ENCODE data around the gene ZNF710.
"Not testable (repeated sequence)": the region's sequence is repeated elsewhere in the genome, so short reads cannot be mapped to it uniquely, and the experiment has no call there.

The ZNF710 gene

DNA sequence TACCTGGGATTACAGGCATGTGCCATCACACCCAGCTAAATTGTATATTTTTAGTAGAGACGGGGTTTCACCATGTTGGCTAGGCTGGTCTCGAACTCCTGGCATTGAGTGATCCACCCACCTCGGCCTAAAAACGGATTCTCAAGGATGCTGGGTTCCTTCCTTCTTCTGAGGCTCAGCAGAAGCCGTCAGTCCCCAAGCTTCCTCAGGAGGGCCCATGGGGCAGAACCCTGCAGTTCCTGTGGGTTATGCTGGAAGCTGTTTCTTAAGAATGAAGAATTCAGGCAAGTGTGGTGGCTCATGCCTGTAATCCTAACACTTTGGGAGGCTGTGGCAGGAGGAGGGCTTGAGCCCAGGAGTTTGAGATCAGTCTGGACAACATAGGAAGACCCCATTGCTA lies 29.0 kb upstream of the ZNF710 start:
- no peak for FAIRE-seq
- no peak for DNase-seq (ENCODE audit: insufficient read length, low spot score)
- TF ChIP-seq PAX5 (IDR thresholded peaks at IDR 0.05; ENCODE audit: insufficient read depth, low read length, severe bottlenecking) (no peak), SPI1 (IDR thresholded peaks at IDR 0.05; ENCODE audit: low read depth, low read length) (no peak), POLR2A (IDR thresholded peaks at IDR 0.05; ENCODE audit: low read depth, low read length) (no peak), POU2F2 (IDR thresholded peaks at IDR 0.05; ENCODE audit: low read depth, low read length) (no peak), POLR2AphosphoS5 (IDR thresholded peaks at IDR 0.05; ENCODE audit: low read depth, low read length) (no peak), TAF1 (IDR thresholded peaks at IDR 0.05; ENCODE audit: low read depth, low read length) (no peak)

DNA sequence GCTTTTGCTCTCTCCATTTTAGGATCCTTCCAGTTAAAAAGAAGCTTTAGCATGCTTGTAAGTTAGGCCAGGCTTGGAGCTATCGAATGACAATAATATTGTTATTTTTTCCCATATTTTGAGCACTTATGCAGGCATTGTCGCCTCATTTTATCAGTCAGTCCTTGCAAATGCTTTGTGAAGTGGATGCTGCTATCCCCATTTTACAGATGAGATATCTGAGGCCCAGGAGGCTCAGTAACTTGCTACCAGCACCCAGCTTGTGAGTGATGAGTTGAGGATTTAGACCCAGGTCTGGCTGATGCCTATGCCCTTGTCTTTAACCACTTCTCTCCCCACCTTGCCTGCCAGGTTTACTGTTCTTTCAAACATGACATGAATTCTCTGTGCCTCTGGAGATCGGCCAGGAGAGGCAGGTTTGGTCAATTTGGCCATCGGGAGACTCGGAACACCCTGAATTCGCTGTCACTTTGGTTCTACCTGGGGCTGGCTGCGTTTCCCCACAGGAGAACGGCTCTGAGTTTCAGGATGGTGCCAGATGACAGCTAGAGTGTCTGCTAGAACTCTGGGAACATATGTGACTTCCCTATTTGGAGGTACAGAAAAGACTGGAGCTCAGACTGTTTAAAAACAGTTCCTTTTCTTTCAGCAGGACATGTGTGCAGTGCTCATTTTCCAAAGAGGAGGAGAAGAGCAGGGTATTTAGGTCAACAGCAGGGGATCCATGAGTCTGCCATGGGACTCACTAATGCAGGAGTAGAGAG lies 25.5 kb upstream of the ZNF710 start:
- DNase-seq (ENCODE audit: insufficient read length, low spot score) (no peak), FAIRE-seq (no peak)
- TF ChIP-seq POLR2AphosphoS5 (IDR thresholded peaks at IDR 0.05; ENCODE audit: low read depth, low read length): no peak
- TF ChIP-seq PAX5 (IDR thresholded peaks at IDR 0.05; ENCODE audit: insufficient read depth, low read length, severe bottlenecking): no peak
- no peak for TF ChIP-seq TAF1 (IDR thresholded peaks at IDR 0.05; ENCODE audit: low read depth, low read length)
- no peak for TF ChIP-seq SPI1 (IDR thresholded peaks at IDR 0.05; ENCODE audit: low read depth, low read length)

DNA sequence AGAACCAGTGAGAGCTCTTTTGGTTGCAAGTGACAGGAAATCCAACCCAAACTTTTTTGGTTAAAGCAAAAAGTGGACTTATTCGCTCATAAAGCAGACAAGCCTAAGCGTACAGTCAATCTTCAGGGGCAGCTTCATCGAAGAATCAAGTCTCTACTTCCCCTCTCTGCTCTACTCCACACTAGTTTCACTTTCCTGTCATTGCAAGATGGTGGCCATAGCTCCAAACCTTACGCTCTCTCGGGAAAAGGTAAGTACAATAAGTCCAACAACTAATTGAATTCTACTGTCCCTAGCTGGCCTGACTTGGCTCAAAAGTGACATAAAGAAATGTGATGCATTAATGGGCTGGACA lies 24.9 kb upstream of the ZNF710 start:
- no peak for FAIRE-seq
- TF ChIP-seq PAX5 (IDR thresholded peaks at IDR 0.05; ENCODE audit: insufficient read depth, low read length, severe bottlenecking) (no peak), POLR2AphosphoS5 (IDR thresholded peaks at IDR 0.05; ENCODE audit: low read depth, low read length) (no peak), POU2F2 (IDR thresholded peaks at IDR 0.05; ENCODE audit: low read depth, low read length) (no peak), POLR2A (IDR thresholded peaks at IDR 0.05; ENCODE audit: low read depth, low read length) (no peak), SPI1 (IDR thresholded peaks at IDR 0.05; ENCODE audit: low read depth, low read length) (no peak), TAF1 (IDR thresholded peaks at IDR 0.05; ENCODE audit: low read depth, low read length) (no peak)
- DNase-seq (ENCODE audit: insufficient read length, low spot score): no peak

DNA sequence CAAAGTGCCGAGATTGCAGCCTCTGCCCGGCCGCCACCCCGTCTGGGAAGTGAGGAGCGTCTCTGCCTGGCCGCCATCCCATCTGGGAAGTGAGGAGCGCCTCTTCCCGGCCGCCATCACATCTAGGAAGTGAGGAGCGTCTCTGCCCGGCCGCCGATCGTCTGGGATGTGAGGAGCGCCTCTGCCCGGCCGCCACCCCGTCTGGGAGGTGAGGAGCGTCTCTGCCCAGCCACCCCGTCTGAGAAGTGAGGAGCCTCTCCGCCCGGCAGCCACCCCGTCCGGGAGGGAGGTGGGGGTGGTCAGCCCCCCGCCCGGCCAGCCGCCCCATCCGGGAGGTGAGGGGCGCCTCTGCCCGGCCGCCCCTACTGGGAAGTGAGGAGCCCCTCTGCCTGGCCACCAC lies 23.3 kb upstream of the ZNF710 start:
- not testable (repeated sequence) for FAIRE-seq; DNase-seq (ENCODE audit: insufficient read length, low spot score)

DNA sequence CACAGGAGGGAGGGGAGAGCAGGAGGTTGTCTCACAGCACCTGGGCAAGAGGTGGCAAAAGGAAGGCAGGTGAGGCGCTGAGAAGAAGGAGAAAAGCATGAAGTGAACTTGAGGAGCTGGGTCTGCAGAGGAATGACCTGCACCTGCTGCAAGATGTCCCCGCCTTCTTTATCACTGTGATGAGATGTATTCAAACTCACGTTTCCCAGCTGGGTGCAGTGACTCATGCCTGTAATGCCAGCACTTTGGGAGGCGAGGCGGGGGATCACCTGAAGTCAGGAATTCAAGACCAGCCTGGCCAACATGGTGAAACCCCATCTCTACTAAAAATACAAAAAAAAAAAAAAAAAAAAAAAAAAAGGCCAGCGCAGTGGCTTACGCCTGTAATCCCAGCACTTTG lies 22.2 kb upstream of the ZNF710 start:
- FAIRE-seq: no peak
- DNase-seq (ENCODE audit: insufficient read length, low spot score): no peak
- TF ChIP-seq POLR2A (IDR thresholded peaks at IDR 0.05; ENCODE audit: low read depth, low read length) (no peak), POU2F2 (IDR thresholded peaks at IDR 0.05; ENCODE audit: low read depth, low read length) (no peak), PAX5 (IDR thresholded peaks at IDR 0.05; ENCODE audit: insufficient read depth, low read length, severe bottlenecking) (no peak), SPI1 (IDR thresholded peaks at IDR 0.05; ENCODE audit: low read depth, low read length) (no peak), POLR2AphosphoS5 (IDR thresholded peaks at IDR 0.05; ENCODE audit: low read depth, low read length) (no peak), TAF1 (IDR thresholded peaks at IDR 0.05; ENCODE audit: low read depth, low read length) (no peak)

DNA sequence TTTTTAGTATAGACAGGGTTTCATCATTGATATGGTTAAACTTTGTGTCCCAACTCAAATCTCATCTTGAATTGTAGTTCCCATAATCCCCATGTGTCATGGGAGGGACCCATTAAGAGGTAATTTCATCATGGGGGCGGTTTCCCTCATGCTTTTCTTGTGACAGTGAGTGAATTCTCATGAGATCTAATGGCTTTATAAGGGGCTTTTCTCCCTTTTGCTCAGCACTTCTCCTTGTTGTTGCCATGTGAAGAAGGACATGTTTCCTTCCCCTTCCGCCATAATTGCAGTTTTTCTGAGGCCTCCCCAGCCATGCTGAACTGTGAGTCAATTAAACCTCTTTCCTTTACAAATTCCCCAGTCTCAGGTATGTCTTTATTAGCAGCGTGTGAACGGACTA lies 20.2 kb upstream of the ZNF710 start:
- FAIRE-seq (no peak), DNase-seq (ENCODE audit: insufficient read length, low spot score) (no peak)
- no peak for TF ChIP-seq SPI1 (IDR thresholded peaks at IDR 0.05; ENCODE audit: low read depth, low read length)
- TF ChIP-seq TAF1 (IDR thresholded peaks at IDR 0.05; ENCODE audit: low read depth, low read length): no peak
- TF ChIP-seq PAX5 (IDR thresholded peaks at IDR 0.05; ENCODE audit: insufficient read depth, low read length, severe bottlenecking): no peak
- no peak for TF ChIP-seq POLR2AphosphoS5 (IDR thresholded peaks at IDR 0.05; ENCODE audit: low read depth, low read length)
- no peak for TF ChIP-seq POLR2A (IDR thresholded peaks at IDR 0.05; ENCODE audit: low read depth, low read length)
- no peak for TF ChIP-seq POU2F2 (IDR thresholded peaks at IDR 0.05; ENCODE audit: low read depth, low read length)

DNA sequence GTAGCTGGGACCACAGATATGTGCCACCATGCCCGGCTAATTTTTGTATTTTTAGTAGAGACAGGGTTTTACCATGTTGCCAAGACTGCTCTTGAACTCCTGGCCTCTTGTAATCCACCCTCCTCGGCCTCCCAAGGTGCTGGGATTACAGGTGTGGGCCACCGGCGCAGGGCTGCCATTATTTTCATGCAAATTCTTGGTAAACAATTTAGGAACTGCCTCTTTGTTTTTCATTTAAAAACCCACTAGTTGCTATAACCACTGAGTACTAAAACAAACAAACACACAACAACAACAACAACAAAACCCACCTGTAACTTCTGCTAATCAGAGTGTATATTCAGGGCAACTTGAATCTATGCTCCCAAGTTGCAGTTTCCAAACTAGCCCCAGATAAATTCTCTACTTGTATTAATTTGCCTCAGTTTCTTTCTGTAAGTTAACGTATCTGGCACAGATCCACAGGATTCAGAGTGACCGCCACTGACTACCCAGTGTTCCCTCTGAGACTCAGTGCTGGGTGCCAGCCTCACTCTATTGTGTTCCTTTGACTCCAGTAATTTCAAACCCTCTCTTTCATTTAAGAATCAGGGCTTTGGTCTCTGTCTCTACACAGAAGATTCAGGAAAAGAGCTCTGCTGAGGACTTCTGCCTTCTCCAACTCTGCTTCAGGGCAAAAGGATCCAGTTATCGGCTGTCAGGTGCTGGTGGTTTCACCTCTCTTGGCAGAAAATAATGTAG lies 18.6 kb upstream of the ZNF710 start:
- DNase-seq (ENCODE audit: insufficient read length, low spot score) (no peak), FAIRE-seq (no peak)

DNA sequence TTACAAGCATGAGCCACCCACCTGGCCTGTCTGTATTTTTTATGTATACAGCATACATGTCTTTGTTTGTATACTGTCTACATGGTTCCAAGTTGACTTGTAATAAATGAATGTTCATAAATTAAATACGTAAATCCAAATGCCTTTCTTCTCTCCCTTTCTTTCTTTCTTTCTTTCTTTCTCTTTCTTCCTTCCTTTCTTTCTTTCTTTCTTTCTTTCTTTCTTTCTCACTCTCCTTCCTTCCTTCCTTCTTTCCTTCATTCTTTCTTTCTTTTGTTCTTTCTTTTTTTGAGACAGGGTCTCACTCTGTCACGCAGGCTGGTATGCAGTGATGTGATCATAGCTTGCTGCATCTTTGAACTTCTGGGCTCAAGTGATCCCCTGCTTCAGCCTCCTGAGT lies 17.1 kb upstream of the ZNF710 start:
- FAIRE-seq: no peak
- DNase-seq (ENCODE audit: insufficient read length, low spot score): no peak
- TF ChIP-seq SPI1 (IDR thresholded peaks at IDR 0.05; ENCODE audit: low read depth, low read length) (no peak), POLR2AphosphoS5 (IDR thresholded peaks at IDR 0.05; ENCODE audit: low read depth, low read length) (no peak), PAX5 (IDR thresholded peaks at IDR 0.05; ENCODE audit: insufficient read depth, low read length, severe bottlenecking) (no peak), TAF1 (IDR thresholded peaks at IDR 0.05; ENCODE audit: low read depth, low read length) (no peak), POLR2A (IDR thresholded peaks at IDR 0.05; ENCODE audit: low read depth, low read length) (no peak), POU2F2 (IDR thresholded peaks at IDR 0.05; ENCODE audit: low read depth, low read length) (no peak)

More for the DNA sequence above, 18.6 kb upstream of the ZNF710 start:
- TF ChIP-seq TAF1 (IDR thresholded peaks at IDR 0.05; ENCODE audit: low read depth, low read length) (no peak), SPI1 (IDR thresholded peaks at IDR 0.05; ENCODE audit: low read depth, low read length) (no peak), POLR2AphosphoS5 (IDR thresholded peaks at IDR 0.05; ENCODE audit: low read depth, low read length) (no peak), POLR2A (IDR thresholded peaks at IDR 0.05; ENCODE audit: low read depth, low read length) (no peak), PAX5 (IDR thresholded peaks at IDR 0.05; ENCODE audit: insufficient read depth, low read length, severe bottlenecking) (no peak), POU2F2 (IDR thresholded peaks at IDR 0.05; ENCODE audit: low read depth, low read length) (no peak)

DNA sequence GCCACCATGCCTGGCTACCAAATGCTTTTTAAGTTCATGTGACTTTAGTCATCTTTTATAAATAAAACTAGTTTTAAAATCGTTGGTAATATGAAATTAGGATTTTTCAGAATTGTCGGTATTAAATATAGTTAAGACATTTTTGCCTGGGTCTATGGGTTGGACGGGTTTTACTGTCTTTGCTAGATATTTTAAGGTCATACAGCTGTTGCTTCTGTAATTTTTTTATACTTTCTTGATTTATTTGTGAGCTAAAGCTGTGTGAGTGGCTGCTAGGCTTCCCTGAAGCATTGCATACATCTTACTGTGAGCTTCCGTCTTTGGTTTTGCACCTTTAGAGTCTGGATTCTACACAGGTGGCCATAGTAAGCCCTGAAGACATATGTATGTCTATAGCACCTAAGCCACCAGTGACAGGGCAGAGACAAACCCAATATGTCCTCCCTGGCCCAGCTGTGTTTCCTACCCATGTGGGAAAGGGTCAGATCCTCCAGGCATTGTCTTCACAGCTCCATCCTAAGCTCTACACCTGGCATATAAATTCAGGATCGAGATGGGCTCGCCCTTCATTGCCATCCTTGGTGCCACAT lies 16.6 kb upstream of the ZNF710 start:
- TF ChIP-seq POU2F2 (IDR thresholded peaks at IDR 0.05; ENCODE audit: low read depth, low read length) (no peak), POLR2A (IDR thresholded peaks at IDR 0.05; ENCODE audit: low read depth, low read length) (no peak), SPI1 (IDR thresholded peaks at IDR 0.05; ENCODE audit: low read depth, low read length) (no peak), TAF1 (IDR thresholded peaks at IDR 0.05; ENCODE audit: low read depth, low read length) (no peak), POLR2AphosphoS5 (IDR thresholded peaks at IDR 0.05; ENCODE audit: low read depth, low read length) (no peak), PAX5 (IDR thresholded peaks at IDR 0.05; ENCODE audit: insufficient read depth, low read length, severe bottlenecking) (no peak)
- FAIRE-seq (no peak), DNase-seq (ENCODE audit: insufficient read length, low spot score) (no peak)
